Measurements from ENCODE around the gene TANGO6.

Gene TANGO6

DNA sequence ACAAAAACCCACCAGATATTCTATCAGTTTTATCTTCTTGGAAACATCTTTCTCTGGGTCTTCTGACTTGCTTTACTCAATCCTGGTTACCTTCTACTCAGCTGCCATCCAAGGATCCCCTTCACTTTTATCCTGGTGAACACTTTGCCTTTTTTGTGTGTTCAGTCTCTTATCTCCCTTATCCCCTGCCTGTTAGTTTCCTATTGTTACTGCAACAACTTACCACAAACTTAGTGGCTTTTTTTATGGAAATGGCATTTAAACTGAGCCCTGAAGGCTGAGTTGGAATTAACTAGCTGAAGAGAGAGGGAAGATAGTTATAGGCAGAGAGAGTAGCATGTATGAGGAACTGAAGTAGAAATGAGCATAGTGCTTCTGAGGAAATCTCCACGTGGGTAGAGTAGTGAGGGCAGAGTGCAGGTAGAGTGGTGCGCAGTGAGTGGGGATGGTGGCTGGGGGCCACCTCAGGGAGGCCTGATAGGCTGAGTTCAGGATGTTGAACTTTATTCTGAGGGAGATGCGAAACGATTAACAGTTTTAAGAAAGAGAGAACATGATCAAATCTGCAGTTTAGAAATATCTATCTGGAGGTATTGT lies 26.3 kb downstream of the TANGO6 start:
- DNase-seq, result no peak

DNA sequence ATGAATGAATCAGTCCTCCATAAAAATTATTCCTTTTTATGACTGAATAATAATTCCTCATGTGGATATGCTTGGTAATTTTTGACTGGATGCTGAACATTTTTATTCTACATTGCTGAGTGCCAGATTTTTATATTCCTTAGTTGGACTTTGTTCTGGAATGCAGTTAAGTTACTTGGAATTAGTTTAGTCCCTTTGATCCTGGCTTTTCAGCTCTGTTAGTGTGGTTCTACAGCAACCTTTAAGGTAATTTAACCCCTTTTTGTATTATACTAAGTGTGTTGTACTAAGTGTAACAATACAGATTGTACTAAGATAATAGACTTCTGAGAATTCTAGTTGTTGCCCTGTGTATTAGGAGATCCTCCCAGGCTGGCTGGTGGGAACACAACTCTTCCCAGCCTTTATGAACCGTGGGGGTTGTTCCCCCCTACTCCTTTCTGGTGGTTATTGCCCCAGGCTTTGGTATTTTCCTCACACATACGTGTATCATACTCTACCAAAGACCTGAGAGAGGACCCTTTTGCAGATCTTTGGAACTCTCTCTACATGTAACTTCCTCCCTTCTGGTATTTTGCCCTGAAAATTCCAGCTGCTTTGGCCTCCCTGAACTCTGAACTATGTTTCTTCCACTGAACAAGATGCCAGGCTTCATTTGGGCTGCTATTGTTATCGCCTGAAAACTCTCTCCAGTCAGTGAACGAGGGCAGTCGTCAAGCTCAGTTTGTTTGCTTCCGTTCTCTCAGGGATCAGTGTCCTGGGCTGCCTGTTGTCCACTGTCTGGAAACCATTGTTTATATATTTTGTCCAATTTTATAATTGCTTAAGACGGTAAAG lies 30.5 kb downstream of the TANGO6 start:
- DNase-seq, result no peak

DNA sequence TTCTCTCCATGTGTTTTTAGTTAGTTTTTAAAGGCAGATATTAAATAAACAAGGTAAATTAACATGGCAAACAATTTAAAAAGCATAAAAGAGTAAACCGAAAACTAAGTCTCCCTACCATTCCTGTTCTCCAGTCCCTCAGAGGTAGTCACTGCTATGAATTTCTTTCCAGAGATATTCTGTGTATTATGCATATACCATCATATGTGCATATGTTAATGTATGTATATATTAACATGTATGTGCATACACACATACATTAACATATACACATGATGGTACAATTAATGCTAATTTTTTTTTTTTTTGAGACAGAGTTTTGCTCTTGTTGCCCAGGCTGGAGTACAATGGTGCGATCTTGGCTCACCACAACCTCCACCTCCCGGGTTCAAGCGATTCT lies 32.5 kb downstream of the TANGO6 start:
- DNase-seq, result no peak

DNA sequence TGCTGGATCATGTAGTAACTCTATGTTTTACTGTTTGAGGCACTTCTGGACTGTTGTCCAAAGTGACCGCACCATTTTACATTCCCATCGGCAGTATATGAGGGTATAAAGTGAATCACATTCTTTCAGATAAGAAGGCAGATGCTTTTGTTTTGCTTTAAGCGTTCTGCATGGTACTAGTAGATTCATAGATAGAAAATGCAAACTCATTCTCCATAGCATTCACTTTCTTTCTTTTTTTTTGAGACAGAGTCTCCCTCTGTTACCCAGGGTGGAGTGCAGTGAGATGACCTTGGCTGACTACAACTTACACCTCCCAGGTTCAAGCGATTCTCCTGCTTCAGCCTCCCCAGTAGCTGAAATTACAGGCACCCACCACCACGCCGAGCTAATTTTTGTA lies 40.4 kb downstream of the TANGO6 start:
- DNase-seq, result no peak

DNA sequence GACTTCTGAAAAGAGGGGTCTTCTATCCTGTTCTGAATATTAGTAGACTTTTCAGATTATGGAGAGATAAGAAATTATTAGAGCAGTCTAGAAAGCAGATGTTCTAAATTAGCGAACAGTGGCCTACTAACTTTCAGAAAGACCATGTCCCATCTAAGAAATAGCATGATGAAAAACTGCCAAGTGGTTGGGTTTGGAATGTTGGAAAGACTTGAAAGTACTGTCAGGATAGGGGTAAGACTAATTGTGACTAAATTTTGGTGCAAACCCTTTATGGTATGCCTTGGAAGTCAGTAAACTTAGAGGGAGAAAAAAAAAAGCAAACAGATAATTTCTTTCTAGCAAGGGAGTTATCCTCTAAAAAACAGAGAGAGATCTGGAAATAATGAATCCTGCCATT lies 41.1 kb downstream of the TANGO6 start:
- no peak for DNase-seq

DNA sequence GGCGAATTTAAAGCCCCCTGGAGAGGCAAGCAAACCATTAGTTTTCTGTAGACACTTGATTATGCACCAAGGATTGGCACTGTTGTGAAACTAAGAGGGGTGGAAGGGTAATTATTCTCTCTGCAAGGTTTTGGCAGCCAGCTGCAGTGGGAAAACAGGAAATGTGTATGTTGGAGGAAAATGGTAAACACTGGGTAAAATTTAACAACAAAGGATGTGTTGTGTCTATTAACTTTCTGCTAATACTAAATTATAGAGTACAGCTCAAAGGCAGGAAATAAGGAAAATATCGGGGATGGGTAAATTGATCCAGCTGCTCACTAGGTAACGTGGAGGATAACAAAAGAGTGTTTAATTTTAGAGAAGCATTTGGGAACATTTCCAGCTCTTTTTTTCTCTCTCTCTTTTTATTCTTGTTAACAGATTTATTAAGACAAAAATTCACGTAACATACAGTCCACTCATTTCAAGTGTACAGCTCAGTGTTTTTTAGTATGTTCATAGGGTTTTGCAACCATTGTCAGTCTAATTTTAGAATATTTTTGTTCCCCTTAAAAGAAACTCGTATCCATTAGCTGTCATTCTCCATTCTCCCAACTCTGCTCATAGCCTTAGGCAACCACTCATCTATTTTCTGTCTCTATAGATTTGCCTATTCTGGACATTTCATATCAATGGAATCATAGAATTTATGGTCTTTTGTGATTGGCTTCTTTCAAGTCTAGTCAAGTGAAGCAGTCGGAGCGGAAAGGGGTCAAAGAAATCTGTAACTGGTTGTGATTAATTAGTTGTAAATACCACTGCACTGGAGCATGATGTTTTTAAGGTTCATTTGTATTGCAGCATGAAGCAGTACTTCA lies 41.8 kb downstream of the TANGO6 start:
- DNase-seq, result no peak

DNA sequence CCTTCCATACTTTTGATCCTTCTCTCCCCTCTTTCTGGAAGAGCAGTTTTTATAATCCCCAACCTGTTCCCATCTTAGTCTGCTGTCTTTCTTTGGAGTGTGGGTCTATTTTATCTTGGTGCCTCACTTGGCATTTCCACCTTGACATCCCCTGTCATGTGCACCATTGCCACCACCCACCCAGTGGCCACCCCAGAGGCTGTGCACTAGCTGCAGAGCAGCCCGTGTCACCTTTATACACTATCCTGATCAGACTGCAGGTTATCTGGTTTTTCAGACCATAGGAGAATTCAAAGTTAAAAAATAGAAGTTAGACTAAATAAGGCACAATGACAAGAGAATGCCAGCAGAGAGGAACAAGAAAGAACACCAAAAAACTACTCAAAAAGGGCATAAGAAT lies 43.8 kb downstream of the TANGO6 start:
- no peak for DNase-seq

DNA sequence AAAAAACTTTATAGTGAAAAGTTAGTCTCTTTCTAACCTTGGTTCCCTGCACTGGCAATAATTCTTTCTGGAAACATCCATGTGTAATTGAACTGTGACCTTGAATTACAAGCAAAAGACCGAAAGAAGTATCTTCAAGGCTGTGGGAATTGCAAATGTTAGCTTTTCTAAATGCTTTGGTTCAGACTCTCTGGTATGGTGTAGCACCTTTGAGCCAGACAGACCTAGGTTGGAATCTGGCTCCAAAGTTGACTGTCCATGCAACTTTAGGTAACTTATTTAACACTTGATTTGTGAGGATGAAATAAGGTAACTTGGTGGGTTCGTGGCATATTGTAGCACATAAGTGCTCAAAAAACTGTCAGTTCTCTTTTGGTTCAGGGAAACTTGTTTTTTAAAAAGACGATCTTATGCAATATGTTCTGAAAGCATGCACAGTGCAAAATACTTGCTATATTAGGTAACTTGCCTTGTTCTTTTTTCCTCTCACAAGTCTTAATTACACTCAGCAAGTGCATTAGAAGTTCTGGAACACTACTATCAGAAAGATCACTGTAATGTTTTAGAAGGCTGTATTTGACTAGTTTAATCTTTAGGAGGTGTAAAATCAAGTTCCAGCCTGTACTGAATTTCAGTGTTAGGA lies 46.3 kb downstream of the TANGO6 start:
- DNase-seq, result no peak

DNA sequence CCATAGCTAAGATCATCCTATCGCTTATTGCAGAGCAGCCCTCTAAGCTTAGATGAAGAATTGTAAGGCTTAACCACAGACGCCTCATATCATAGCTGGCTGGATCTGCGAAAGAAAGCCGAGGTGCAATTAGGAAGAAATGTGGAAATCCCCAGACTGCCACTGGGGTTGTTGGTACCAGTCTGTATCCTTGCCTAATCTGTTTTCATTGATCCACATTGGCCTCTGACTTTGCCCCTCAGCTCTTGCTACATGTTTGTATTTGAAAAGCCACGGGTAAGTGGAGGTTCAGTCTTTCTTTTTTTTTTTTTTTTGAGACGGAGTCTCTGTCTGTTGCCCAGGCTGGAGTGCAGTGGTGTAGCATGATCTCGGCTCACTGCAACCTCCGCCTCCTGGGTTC lies 48.9 kb downstream of the TANGO6 start:
- no peak for DNase-seq

DNA sequence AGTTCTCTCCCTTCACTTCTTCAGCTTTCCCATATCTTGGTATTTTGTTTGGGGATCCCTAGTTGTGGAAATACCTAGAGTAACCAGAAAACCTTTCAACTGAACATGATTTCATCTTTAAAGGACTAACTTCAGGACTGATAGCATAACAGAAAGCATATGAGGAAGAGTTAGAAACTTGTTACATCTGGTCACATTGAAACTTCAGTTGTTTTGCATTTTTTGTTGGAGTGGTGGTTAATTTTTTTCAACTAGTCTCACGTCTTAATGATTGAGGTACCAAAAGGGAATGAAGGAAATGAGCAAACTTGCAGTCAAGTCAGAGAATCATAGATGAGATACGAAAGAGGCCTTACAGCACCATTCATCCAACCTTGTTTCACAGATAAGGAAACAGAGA lies 49.6 kb downstream of the TANGO6 start:
- DNase-seq, result no peak

DNA sequence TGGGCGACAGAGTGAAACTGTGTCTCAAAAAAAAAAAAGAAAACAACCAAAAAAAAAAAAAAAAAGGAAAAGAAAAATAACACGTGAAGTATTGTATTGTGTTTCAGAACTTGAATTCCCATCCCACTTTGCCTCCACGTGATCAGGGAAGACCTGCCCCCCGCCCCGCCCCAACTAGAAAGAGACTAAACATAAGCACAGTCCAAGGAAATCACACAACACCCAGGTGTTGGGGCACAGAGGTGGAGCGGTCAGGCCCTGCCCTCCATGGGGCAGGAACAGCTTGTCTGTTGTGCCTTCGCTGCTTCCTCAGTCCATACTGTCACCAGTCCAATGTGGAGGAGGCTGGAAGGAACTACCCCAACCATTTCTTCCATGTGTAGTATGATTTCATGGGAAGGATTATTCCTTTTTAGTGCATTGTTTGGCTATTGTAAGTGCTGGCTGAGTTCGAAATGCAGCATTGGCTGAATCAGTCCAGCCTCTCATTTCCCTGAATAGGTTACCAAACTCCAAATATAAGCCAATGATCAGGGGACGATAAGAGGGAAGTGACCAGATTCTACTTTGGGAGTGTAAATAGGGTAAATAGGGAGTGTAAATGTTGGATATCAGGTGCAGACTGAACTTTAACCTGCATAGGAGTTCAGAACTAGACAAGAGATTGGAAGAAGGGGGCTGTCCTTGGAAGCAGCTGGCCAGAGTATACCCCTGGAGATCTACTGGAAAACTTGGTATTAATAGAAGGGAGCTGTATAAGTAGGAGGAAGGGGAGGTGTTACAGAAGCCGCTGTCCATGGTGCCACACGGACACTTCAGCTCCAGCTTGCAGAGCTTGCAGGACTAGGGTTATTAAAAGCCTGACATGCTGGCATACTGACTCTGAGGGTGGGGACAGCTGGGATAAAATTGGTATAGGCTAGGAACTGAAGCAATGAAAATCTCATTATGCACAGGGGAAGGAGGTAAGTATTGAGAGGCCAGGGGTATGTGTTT lies 50.7 kb downstream of the TANGO6 start:
- DNase-seq, result no peak

DNA sequence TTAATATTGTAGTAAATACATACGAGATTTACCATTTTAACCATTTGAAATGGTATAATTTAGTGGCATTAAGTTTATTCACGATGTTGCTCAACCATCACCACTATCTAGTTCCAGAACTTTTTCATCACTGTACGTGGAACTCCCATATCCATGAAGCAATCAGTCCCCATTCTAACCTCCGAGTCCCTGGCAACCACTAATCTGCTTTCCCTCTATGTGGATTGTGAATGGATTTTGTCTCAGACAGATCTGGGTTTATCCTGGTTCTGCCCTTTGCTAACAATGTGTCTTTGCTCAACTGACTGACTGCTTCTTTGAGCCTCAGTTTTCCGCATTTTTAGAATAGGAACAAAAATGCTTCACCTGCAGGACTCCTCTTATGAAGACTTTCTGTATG lies 51.4 kb downstream of the TANGO6 start:
- DNase-seq, result no peak

DNA sequence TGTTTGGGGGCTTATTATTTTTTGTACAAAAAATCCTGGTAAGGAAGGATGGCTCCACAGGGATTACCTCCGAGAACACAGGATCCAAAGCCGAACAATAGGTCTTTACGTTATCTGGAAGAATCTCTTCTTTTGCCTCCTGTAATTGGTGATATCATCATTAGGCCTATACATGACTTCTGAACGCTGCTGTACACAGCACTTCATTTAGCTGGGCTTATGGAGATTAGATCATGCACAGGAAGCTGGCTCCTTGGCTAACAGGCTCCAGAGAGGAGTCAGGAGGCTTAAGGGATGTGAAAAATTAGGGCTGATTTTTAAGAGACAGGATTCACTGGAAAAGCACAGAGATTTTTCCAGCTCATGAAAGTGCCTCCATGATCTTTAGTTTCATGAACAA lies 54.7 kb downstream of the TANGO6 start:
- no peak for DNase-seq

DNA sequence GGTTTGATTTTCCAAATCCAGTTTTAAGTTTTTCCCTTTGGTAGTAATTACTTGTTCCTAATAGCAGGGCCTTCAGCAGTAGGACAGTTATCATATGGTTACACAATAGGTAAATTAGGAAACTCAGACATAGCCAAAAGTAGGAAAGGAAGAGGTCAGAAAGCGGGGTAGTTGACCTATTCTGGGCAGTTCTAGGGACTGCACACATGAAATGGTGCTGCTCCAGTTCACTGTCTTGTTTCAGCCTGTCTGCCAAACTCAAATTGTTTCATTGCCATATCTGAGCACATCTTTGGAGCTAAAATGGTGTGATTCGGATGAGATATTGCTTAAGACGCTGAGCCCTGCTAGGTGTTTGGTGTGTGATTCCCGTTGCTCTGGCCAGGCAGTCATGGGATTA lies 56.7 kb downstream of the TANGO6 start:
- DNase-seq, result no peak

DNA sequence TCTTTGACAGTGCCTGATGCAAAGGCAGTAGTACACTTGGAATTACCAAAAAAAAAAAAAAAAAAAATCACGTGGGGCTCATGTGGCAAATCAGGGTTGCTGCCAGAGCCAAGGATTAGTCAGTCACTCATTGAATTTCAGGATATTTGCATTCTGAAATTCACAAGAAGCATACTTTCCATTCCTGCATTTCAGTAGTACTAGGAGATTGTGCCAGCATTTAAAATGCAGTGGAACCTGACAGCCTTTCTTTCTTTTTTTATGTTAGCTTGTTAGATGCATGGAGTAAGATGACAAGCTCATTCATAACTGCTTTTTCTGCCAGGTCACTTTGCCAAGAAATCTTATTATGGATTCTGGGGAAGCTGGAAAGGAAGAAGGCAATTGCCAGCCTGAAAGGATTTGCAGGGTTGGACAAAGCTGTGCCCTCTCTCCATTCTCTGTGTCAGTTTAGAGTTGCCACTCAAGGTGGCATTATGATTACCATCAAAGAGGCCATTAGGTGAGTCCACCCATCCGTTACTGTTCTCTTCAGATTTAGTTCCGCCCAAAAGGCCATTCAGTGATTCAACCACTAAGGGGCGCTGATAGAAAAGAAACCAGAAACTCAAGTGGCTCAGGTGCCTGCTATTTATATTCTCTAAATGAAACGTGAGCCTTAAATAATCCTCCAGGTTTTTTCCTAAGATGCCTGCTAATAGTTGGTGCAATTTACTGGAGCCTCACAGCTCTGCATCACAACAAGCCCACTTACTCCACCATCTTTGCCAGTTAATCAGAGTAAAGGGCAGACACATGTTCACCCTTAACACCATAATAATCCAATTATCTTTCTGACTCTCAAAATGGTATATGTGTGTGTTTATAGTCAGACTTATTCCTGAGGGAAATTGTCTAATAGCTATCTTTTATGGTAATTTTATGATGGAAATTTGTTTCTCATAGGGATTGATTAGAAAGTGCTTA lies 59.0 kb downstream of the TANGO6 start:
- no peak for DNase-seq

DNA sequence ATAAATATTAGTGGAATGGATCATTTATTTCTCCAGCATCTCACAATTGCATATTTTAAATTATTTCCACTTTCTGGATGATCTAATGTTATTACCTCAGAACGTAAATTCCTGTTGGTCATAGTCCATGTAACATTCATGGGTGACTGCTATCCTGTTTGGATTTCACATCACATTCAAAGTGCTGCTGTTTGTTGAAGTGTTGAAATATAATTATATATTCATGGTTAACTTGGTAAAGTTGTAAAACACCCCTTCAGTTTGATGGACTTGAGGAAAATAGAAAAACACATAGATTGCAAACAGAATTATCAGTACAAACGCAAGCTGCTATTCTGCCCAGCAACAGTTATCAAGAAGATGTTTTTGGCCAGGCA lies 59.6 kb downstream of the TANGO6 start:
- no peak for DNase-seq

DNA sequence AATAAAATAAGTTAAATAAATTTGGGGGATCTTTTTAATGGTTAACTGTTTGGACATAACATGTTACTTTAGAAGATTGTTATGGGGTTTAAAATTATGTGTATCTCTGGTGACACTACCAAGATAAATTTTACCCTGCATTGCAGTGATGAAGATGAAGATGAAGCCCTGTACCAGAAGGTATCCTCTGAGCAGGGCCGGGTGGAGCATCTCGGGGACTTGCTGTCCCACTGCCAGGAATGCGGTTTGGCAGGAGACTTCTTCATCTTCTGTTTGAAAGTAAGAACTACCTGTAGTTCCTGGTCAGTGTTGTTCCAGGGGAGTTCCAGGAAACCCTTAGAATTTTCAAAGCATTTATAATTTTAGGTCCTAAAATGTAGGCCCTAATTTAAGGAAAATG lies 64.0 kb downstream of the TANGO6 start:
- no peak for DNase-seq

DNA sequence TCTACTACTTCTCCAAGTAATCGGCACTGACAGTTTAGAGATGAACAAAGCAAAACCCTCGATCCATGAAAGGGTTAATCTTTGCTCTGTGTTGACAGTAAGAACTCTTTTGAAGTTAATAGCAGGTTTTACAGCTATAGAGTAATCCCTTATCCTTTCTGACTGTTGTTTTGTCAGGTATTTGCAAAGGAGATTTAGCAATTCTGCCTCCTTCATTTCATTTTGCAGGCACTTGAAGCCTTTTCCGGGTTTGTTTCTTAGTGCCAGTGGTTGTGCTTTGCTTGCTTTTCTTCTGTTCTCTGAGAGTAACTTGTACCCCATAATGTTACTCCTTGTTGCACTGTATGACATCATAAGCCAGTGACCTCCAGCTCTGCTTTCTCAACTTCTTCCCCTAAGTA lies 64.5 kb downstream of the TANGO6 start:
- no peak for DNase-seq

DNA sequence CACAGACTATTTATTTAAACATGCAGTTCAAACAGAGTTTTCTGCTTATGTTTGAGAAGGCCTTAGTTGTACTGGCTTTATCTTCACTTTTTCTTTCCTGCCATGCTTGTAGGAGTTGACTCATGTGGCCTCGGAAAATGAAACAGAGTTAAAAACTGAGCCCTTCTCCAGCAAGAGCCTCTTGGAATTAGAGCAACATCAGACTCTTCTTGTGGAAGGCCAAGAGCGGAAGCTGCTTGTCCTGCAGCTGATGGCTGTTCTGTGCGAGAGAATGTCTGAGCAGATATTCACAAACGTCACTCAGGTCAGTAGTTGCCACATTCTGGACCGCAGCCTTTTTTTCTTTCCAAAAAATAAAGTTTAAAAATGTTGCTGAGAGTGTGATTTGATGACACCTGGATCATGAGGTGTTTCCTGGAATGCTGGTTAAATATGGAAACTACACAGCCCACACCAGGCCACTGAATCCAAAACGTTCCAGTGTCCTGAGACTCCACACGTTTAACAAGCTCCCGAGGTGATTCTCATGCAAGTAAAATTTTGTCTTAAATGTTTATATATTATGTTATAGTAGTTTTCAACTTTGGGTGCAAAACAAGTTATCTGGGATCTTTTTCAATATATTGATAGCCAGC lies 65.9 kb downstream of the TANGO6 start:
- DNase-seq, result no peak

DNA sequence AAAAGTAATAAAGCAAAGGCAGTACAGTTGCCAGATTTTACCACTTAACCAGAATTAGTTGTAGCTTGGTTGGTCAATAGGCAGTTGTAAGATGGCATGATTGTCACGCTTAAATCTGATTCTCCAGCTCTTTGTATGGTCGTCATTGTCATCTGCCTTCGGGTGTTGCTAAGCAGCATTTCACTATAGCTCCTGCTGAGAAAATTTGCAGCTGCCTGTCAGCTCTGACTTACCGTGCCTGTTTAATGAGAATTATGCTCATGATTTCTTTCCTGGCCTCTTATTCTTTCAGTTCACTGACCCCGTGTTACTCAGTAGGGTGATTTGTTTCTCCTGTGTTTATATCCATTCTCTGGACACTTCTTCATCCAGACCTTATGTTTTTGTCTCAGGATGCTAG lies 66.7 kb downstream of the TANGO6 start:
- no peak for DNase-seq

All from stimulated activated CD4-positive, alpha-beta T cell treated with anti-CD3 and anti-CD28 coated beads, Interleukin-4, amount 100 ng/mL, for 1 hour (primary cell).